Measurements from ENCODE around the gene CCNB1IP1.
"Not testable (repeated sequence)": the region's sequence is repeated elsewhere in the genome, so short reads cannot be mapped to it uniquely, and the experiment has no call there.

Gene CCNB1IP1

GRCh38 chr14:20332431-20332787 lies 670 bp downstream of the CCNB1IP1 start:
- no peak for DNase-seq (ENCODE audit: low read depth)

GRCh38 chr14:20331053-20331613 lies 1.9 kb downstream of the CCNB1IP1 start:
- no peak for DNase-seq (ENCODE audit: low read depth)

- no peak for DNase-seq (ENCODE audit: low read depth)
Measured at GRCh38 chr14:20329355-20329754, 3.7 kb downstream of the CCNB1IP1 start.

- no peak for DNase-seq (ENCODE audit: low read depth)
Measured at GRCh38 chr14:20328705-20329104, 4.4 kb downstream of the CCNB1IP1 start.

DNA sequence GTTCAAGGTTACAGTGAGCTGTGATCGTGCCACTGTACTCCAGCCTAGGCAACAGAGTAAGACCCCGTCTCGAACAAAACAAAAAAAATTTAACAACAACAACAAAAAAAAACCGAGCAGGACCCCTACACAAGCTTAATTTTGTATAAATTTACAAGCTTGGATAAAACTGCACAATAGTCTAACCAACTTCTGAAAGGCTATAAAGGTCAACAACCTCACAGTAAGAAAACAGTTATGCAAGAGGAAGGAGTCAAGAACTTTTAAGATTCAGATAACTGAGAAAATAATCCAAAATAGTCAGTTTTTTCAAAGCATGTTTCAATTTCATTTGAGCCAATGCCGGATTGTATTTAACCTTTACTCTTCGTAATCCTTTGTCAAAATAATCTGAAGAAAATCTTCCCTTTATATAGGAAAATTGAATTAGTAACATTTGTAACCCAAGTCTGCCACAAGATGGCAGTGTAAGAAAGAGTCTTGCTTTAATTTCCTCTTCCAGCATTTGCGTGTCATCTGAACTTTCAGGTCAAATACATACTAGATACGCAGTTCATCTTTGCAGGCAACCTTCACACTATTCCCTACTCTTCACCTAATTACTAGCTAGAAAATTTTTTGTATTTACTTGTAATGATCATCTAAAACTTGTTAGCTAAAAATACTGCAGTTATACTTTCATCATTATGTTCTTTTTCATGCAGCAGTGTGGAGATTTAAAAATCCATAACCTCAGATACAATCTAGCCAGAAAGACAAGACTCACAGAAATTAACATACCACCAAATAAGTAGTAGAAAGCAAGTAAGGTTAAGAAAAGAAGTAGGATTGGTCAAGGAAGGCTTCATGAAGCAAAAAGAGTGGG lies 5.8 kb downstream of the CCNB1IP1 start:
- DNase-seq (ENCODE audit: low read depth): no peak

- DNase-seq (ENCODE audit: low read depth): no peak
Measured at GRCh38 chr14:20317720-20318119, 15.4 kb downstream of the CCNB1IP1 start.

DNA sequence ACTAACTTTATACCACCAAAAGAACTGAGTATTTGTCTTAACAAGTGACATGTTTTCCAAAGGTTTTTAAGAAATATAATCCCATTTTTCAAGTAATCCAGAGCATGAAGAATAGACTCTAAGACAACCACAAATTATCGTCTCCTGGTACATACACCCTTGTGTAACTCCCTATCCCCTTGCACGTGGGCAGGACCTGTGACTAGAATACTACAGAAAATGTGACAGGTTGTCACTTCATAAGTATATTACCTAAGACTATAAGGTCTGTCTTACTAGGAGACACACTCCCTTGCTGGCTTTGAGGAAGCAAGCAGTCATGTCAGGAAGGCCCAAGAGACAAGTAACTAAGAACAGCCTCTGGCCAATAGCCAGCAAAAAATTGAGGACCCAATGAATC lies 19.1 kb downstream of the CCNB1IP1 start:
- DNase-seq (ENCODE audit: low read depth): no peak

GRCh38 chr14:20306079-20306423 lies 27.0 kb downstream of the CCNB1IP1 start:
- DNase-seq (ENCODE audit: low read depth): no peak

- DNase-seq (ENCODE audit: low read depth): peak; percentile 86
Measured at GRCh38 chr14:20305265-20306078, 27.6 kb downstream of the CCNB1IP1 start, which contains the start of gene TTC5. TSS of gene TTC5 (minus strand) at chr14:20305951. CDS start at chr14:20305937, 14 bp downstream.

DNA sequence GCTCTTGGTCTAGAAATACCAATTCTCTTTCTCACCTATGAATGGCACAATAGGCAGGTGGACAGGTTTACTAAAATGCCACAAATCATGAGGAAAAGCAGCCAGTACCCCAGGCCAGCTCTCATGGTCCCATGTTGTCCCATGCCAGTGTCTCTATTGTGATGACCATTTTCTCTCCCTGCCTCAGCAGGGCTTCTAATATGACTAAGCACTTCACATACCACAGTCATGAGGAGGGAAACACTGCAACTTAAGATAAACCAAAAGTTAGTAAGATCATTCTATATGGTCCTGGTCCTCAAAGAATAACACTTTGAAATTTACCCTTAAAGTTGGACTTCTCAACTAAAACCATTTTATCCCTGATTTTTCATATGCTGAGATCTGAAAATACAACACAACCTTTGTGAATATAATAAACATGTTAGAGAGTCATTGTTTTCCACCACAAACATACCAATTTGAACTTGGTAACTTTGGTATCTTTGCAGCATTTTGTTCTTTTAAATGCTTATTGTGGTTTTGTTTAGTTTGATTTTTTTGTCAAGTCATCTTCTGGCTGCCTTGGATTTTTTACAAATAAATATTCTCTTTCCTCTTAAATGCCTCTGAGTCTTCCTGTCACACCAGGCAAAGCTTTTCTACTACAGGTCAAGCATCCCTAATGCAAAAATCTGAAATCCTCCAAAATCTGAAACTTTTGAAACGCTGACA lies 30.9 kb downstream of the CCNB1IP1 start:
- DNase-seq (ENCODE audit: low read depth): no peak

GRCh38 chr14:20295067-20295466 lies 38.0 kb downstream of the CCNB1IP1 start:
- no peak for DNase-seq (ENCODE audit: low read depth)

DNA sequence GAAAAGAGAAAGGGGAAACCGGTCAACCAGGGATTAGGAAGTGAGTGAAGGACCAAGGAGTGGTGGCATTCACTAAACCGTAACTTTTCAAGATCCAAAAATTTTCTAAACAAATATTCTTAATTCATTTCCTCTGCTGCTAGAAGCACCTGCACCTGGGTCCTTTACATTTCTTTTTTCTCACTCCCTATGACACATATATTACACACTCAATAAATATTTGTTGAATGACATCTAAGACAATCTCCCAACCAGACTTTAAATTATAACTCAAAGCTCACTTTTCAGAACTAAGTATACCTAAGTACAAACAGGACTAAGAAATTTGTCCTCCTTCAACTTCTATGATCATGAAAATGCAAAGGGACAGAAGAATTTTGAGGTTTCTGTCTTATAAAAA lies 38.4 kb downstream of the CCNB1IP1 start:
- DNase-seq (ENCODE audit: low read depth): no peak

DNA sequence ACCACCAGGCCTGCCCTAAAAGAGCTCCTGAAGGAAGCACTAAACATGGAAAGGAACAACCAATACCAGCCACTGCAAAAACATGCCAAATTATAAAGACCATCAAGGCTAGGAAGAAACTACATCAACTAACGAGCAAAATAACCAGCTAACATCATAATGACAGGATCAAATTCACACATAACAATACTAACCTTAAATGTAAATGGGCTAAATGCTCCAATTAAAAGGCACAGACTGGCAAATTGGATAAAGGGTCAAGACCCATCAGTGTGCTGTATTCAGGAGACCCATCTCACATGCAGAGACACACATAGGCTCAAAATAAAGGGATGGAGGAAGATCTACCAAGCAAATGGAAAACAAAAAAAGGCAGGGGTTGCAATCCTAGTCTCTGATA lies 51.1 kb downstream of the CCNB1IP1 start:
- not testable (repeated sequence) for DNase-seq (ENCODE audit: low read depth)

DNA sequence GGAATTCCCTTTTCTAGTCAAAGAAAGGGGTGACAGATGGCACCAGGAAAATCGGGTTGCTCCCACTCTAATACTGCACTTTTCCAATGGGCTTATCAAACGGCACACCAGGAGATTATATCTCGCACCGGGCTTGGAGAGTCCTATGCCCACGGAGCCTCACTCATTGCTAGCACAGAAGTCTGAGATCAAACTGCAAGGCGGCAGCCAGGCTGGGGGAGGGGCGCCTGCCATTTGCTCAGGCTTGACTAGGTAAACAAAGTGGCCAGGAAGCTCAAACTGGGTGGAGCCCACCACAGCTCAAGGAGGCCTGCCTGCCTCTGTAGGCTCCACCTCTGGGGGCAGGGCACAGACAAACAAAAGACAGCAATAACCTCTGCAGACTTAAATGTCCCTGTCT lies 52.8 kb downstream of the CCNB1IP1 start:
- DNase-seq (ENCODE audit: low read depth): not testable (repeated sequence)

DNA sequence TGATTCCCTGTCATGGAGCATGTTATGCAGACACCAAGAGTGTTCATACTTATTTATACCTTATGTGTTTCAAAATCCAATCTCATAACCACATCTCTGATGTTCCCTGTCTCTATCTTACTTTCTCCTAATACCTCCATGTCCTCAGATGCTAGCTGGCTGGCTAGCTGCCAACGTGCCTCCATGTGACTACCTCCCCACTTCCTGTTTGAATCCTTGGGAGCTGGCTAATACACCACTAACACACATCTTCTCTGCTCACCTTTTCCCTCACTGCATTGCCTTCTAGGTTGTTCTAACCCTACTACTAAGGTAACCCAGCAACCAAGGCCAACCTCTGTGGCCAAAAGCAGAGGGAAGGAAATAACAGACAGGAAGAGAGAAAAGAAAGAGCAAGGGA lies 54.7 kb downstream of the CCNB1IP1 start:
- DNase-seq (ENCODE audit: low read depth): peak; percentile 53

DNA sequence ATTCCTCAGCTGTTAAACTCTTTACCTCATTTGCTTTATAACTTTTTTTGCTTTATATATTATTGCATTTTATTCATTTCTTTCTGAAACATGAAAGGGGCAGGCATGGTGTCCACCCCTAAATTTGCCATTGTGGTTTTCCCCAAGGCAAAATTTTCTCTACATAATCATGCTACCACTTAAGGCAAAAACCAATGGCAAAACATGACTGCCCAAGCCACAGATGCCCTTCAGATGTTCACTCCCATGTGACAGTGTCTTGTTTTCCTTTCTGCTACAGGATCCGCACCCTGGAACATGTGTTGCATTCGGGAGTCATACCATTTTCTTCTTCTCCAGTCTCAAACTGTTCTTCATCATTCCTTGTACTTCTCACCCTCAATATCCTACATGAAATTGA lies 55.7 kb downstream of the CCNB1IP1 start:
- no peak for DNase-seq (ENCODE audit: low read depth)

GRCh38 chr14:20274062-20274461 lies 59.0 kb downstream of the CCNB1IP1 start:
- DNase-seq (ENCODE audit: low read depth): no peak

DNA sequence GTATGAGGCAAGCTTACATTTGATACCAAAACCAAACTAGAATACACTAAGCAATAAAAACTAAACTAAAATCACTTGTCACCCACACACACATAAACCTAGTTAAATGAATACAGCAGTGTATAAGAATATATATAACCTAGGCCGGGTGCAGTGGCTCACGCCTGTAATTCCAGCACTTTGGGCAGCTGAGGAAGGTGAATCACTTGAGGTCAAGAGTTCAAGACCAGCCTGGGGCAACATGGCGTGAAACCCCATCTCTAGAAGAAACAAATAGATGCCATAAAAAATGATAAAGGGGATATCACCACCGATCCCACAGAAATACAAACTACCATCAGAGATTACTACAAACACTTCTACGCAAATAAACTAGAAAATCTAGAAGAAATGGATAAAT lies 68.7 kb downstream of the CCNB1IP1 start:
- not testable (repeated sequence) for DNase-seq (ENCODE audit: low read depth)

- no peak for DNase-seq (ENCODE audit: low read depth)
Measured at GRCh38 chr14:20262642-20263128, 70.4 kb downstream of the CCNB1IP1 start.

Measured in T follicular helper cell (primary cell).